GM12874 (cell line): ENCODE data around the gene PDE1C.

Experiments
- CTCF ChIP-seq: IDR thresholded peaks from 2 replicates; pipeline ENCODE4 v1.5.1; 2011; ENCODE audit warnings: low read depth, mild to moderate bottlenecking, control low read depth, low read length, moderate library complexity; ENCODE audit not compliant: insufficient read depth

The PDE1C gene

DNA sequence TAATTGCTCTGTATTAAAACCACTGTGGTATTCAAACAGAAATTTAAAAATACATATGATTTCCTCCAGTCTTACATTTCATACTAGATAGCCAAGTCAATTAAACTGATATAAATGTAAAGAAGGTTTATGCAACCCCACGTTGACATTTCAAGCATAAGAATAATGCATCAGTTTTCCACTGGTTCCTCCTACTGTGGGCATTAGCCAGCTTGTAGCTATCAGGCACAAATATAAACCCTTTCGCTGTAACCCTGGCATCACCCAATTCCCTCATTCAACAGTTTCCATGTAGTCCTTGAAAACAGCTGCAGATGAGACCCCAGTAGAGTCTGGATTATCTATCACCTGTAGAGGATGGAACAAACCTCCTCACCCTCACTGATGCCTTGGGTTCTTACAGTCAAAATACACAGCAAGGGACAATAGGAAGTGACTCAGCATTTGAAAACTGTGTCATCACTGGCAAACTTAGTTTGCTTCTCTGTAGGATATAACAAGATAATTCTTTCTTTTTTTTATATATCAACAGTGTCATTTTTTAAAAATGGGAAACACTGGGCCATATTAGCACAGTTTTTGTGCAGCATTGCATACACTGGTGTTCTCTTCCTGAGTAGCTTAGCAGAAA is 113.0 kb downstream of the PDE1C start:
- TF ChIP-seq CTCF, result no peak

DNA sequence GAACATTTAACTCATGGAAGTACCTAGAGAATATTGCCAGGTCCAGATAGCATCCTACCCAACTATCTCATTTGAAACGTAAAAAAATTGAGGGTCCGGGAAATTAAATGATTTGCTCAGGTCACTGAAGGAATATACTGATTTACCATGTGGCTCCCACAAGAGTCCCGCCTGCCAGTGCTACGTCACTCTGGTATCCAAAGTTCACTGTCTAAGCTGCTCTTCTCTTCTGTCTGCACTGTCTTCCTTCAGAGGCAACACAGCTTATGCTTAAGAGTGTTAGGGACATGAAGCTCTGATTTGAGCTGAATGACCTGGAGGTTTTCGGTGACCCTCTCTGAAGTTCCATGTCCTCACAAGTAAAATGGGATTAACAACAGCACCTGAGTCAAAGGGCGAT is 114.6 kb downstream of the PDE1C start:
- no peak for TF ChIP-seq CTCF

DNA sequence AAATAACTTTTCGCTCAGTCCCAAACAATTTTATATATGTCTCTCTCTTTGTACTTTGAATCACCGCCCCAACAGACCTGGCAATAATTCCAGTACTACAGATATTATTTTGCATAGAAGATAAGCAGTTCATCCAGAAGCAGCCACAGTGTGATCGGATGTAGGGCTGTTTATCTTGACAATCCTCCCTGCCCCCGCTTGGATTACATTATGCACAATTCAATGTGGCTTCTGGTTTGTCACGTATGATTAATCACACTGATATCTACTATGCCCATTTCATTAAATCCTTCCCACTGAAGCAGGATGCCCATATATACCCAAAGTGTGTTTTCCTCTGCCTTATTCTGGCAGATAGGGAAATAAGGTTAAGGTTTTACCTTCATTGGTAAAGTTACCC is 115.2 kb downstream of the PDE1C start:
- TF ChIP-seq CTCF, result no peak

GRCh38 chr7:31954500-31954899 is 115.7 kb downstream of the PDE1C start:
- no peak for TF ChIP-seq CTCF

- TF ChIP-seq CTCF, result no peak
These were observed 116.8 kb downstream of the PDE1C start for GRCh38 chr7:31953432-31953831.

- TF ChIP-seq CTCF, result no peak
These were observed 120.0 kb downstream of the PDE1C start for GRCh38 chr7:31950091-31950755.

GRCh38 chr7:31948029-31948428 is 122.2 kb downstream of the PDE1C start:
- no peak for TF ChIP-seq CTCF
